Activated CD8-positive, alpha-beta T cell treated with anti-CD3 and anti-CD28 coated beads, Interleukin-2, amount 10 ng/mL, durations not matched to agents 7 days and 5 days (primary cell): Measurements from ENCODE around the gene SGF29. TPM values are rescaled to one million over a fixed set of nuclear protein-coding genes. Genes with fewer than 3 reads are reported as not detected.
"Not testable (repeated sequence)": the region's sequence is repeated elsewhere in the genome, so short reads cannot be mapped to it uniquely, and the experiment has no call there.

Experiments
- ATAC-seq: fragments of 150-1000 bp; cut with Tn5 transposase; one replicate; pipeline ENCODE4 v1.10.0; 2021; ENCODE audit warnings: moderate library complexity
- CTCF ChIA-PET: fragments of 350-600 bp; sonication (Branson Sonifier 250); formaldehyde crosslinking; loops from one replicate; lab custom pipeline; 2021; ENCODE audit warnings: antibody characterized with exemption; lab: Charles Lee
- POLR2A ChIA-PET: fragments of 350-600 bp; sonication (Branson Sonifier 250); formaldehyde crosslinking; loops from one replicate; lab custom pipeline; 2021; ENCODE audit warnings: antibody characterized with exemption; lab: Charles Lee
- DNase-seq: peaks from one replicate; pipeline ENCODE4 v3.0.0-alpha.2; 2020
- H3K27ac Mint-ChIP-seq: one replicate; pipeline ENCODE4 v1.8.0; 2021; ENCODE audit warnings: mild to moderate bottlenecking, mixed read lengths
- H3K27me3 Mint-ChIP-seq: one replicate; pipeline ENCODE4 v1.8.0; 2021; ENCODE audit warnings: low read depth, mixed read lengths
- H3K36me3 Mint-ChIP-seq: one replicate; pipeline ENCODE4 v1.8.0; 2021; ENCODE audit warnings: low read depth, mixed read lengths
- H3K4me1 Mint-ChIP-seq: one replicate; pipeline ENCODE4 v1.8.0; 2021; ENCODE audit warnings: low read depth, mixed read lengths
- H3K4me3 Mint-ChIP-seq: one replicate; pipeline ENCODE4 v1.8.0; 2021; ENCODE audit warnings: mild to moderate bottlenecking, mixed read lengths
- H3K9me3 Mint-ChIP-seq: one replicate; pipeline ENCODE4 v1.8.0; 2022; ENCODE audit warnings: mixed read lengths; ENCODE audit not compliant: insufficient read depth
- total RNA-seq, 2 experiments: library from RNA; stranded (reverse); gene quantifications; one replicate each; pipeline ENCODE4 v1.2.3, GENCODE V29; 2021

SGF29 gene
- total RNA-seq, 2 experiments from 2014 or later, result 42.2 to 49.1 TPM

GRCh38 chr16:28590384-28591340 lies 36.9 kb downstream of the SGF29 start:
- Mint-ChIP-seq H3K9me3 (no peaks in the 10 kb centered on the region), H3K27me3 (no peaks in the 10 kb centered on the region), H3K36me3 (peaks cover 37% of the 10 kb centered on the region), H3K4me1 (peaks cover 10% of the 10 kb centered on the region), H3K4me3 (no peak overlapping the region), H3K27ac (no peak overlapping the region)
- no peak for DNase-seq
- CTCF ChIA-PET, result no interaction called here
- POLR2A ChIA-PET, result no interaction called here
- ATAC-seq, result no peak

GRCh38 chr16:28591355-28591754 lies 37.6 kb downstream of the SGF29 start:
- Mint-ChIP-seq H3K9me3 (no peaks in the 10 kb centered on the region), H3K4me3 (no peak overlapping the region), H3K27me3 (no peaks in the 10 kb centered on the region), H3K27ac (no peak overlapping the region), H3K36me3 (peaks cover 34% of the 10 kb centered on the region), H3K4me1 (peaks cover 10% of the 10 kb centered on the region)
- ChIA-PET CTCF (no interaction called here), POLR2A (no interaction called here)
- DNase-seq, result no peak
- no peak for ATAC-seq

GRCh38 chr16:28592511-28592910 lies 38.8 kb downstream of the SGF29 start:
- peaks cover 20% of the 10 kb centered on the region for H3K4me1 Mint-ChIP-seq
- no peak overlapping the region for H3K27ac Mint-ChIP-seq
- DNase-seq (no peak), ATAC-seq (no peak)
- POLR2A ChIA-PET, result interaction anchor here (0.6 kb wide), 1 partner anchor 414 kb away, joined by 3 read pairs; no protein-coding TSS in a partner anchor
- CTCF ChIA-PET, result interaction anchor here (1.0 kb wide), 1 partner anchor 24 kb away, joined by 4 read pairs; no protein-coding TSS in a partner anchor
- H3K4me3 Mint-ChIP-seq, result no peak overlapping the region
- H3K9me3 Mint-ChIP-seq, result no peaks in the 10 kb centered on the region
- H3K36me3 Mint-ChIP-seq, result peaks cover 25% of the 10 kb centered on the region
- no peaks in the 10 kb centered on the region for H3K27me3 Mint-ChIP-seq

- Mint-ChIP-seq H3K9me3 (no peaks in the 10 kb centered on the region), H3K27ac (no peak overlapping the region), H3K27me3 (no peaks in the 10 kb centered on the region), H3K4me3 (no peak overlapping the region), H3K36me3 (peaks cover 25% of the 10 kb centered on the region), H3K4me1 (peaks cover 20% of the 10 kb centered on the region)
- DNase-seq (no peak), ATAC-seq (no peak)
- POLR2A ChIA-PET, result interaction anchor here (0.6 kb wide), 2 partner anchors 99 to 415 kb away, joined by 3 read pairs; partner anchors contain the start of gene APOBR
- CTCF ChIA-PET, result interaction anchor here (1.0 kb wide), 1 partner anchor 24 kb away, joined by 4 read pairs; no protein-coding TSS in a partner anchor
These were observed 39.3 kb downstream of the SGF29 start for GRCh38 chr16:28592979-28593553.

GRCh38 chr16:28595451-28595850 lies 41.7 kb downstream of the SGF29 start:
- ATAC-seq, CTCF ChIA-PET, DNase-seq, POLR2A ChIA-PET, H3K27me3 Mint-ChIP-seq, H3K36me3 Mint-ChIP-seq, H3K4me3 Mint-ChIP-seq, H3K9me3 Mint-ChIP-seq, H3K27ac Mint-ChIP-seq: not testable (repeated sequence)
- H3K4me1 Mint-ChIP-seq, result peaks cover 20% of the 10 kb centered on the region

GRCh38 chr16:28596115-28596630 lies 42.5 kb downstream of the SGF29 start:
- no peak for ATAC-seq

GRCh38 chr16:28596840-28597691 lies 43.3 kb downstream of the SGF29 start, which contains the start of gene SULT1A2:
SULT1A2 (minus strand) TSS chr16:28597050; CDS start chr16:28595930, 1,120 bp downstream.
- H3K9me3 Mint-ChIP-seq, result no peaks in the 10 kb centered on the region
- ATAC-seq (no peak), DNase-seq (no peak)
- H3K36me3 Mint-ChIP-seq, result peaks cover 3% of the 10 kb centered on the region
- ChIA-PET CTCF (no interaction called here), POLR2A (no interaction called here)
- peak within 1 kb of the TSS; percentile 34 for H3K27ac Mint-ChIP-seq
- H3K4me3 Mint-ChIP-seq, result no peak within 1 kb of the TSS
- H3K27me3 Mint-ChIP-seq, result no peaks in the 10 kb centered on the region
- H3K4me1 Mint-ChIP-seq, result peaks cover 20% of the 10 kb centered on the region

More at GRCh38 chr16:28596115-28596630, 42.5 kb downstream of the SGF29 start:
- Mint-ChIP-seq H3K27me3 (no peaks in the 10 kb centered on the region), H3K9me3 (no peaks in the 10 kb centered on the region), H3K4me3 (no peak overlapping the region), H3K27ac (no peak overlapping the region), H3K4me1 (peaks cover 20% of the 10 kb centered on the region), H3K36me3 (peaks cover 3% of the 10 kb centered on the region)
- DNase-seq, result no peak
- POLR2A ChIA-PET, result no interaction called here
- CTCF ChIA-PET, result no interaction called here

GRCh38 chr16:28597692-28598261 lies 44.1 kb downstream of the SGF29 start:
- DNase-seq, result no peak
- Mint-ChIP-seq H3K4me1 (peaks cover 20% of the 10 kb centered on the region), H3K4me3 (no peak overlapping the region), H3K36me3 (no peaks in the 10 kb centered on the region), H3K27me3 (no peaks in the 10 kb centered on the region), H3K9me3 (no peaks in the 10 kb centered on the region), H3K27ac (no peak overlapping the region)
- ATAC-seq, result no peak
- POLR2A ChIA-PET, result no interaction called here
- CTCF ChIA-PET, result no interaction called here

GRCh38 chr16:28599377-28600285 lies 45.9 kb downstream of the SGF29 start:
- H3K4me1 Mint-ChIP-seq, POLR2A ChIA-PET, H3K27ac Mint-ChIP-seq, H3K9me3 Mint-ChIP-seq, H3K36me3 Mint-ChIP-seq, DNase-seq, CTCF ChIA-PET, H3K4me3 Mint-ChIP-seq, H3K27me3 Mint-ChIP-seq: not testable (repeated sequence)
- ATAC-seq, result peak; percentile 94

- H3K27ac Mint-ChIP-seq, H3K36me3 Mint-ChIP-seq, H3K9me3 Mint-ChIP-seq, H3K27me3 Mint-ChIP-seq, H3K4me1 Mint-ChIP-seq, POLR2A ChIA-PET, CTCF ChIA-PET, DNase-seq, ATAC-seq, H3K4me3 Mint-ChIP-seq: not testable (repeated sequence)
These were observed 47.2 kb downstream of the SGF29 start for GRCh38 chr16:28600965-28601364.
